IMR-90 (cell line): ENCODE measurements around the gene PRM3. TPM values are rescaled to one million over a fixed set of nuclear protein-coding genes. Genes with fewer than 3 reads are reported as not detected.

Source experiments
- ATAC-seq: fragments of 200-7000 bp; cut with Tn5 transposase; 2 replicates; pipeline ENCODE4 v1.9.1; 2020; ENCODE audit warnings: low read depth, mild to moderate bottlenecking, moderate library complexity
- BruUV-seq: library from RNA; stranded (reverse); fragments of 400-500 nt; replicated peaks from 2 replicates; lab custom pipeline; 2021; lab: Mats Ljungman, UMichigan
- CTCF ChIA-PET: fragments of 300-600 bp; formaldehyde crosslinking; extraction: SDS; loops from one replicate; lab custom pipeline; 2021; ENCODE audit warnings: antibody characterized with exemption; lab: Yijun Ruan, JAX
- POLR2A ChIA-PET: fragments of 300-600 bp; sonication (Branson Sonifier 250); formaldehyde crosslinking; loops from one replicate; lab custom pipeline; 2022; ENCODE audit warnings: antibody characterized with exemption; ENCODE audit not compliant: unreplicated experiment; lab: Charles Lee
- DNase-seq: peaks from one replicate; pipeline ENCODE4 v3.0.0; 2013
- H2AFZ ChIP-seq: replicated peaks from 2 replicates; pipeline ENCODE3; 2013; ENCODE audit warnings: low read length, mild to moderate bottlenecking; ENCODE audit not compliant: poor library complexity
- H2AK5ac ChIP-seq: 2 replicates; pipeline ENCODE4 v1.6.1; 2013; ENCODE audit warnings: low read depth, low read length, inconsistent platforms
- H2AK9ac ChIP-seq: replicated peaks from 2 replicates; pipeline ENCODE3; 2013; ENCODE audit warnings: mild to moderate bottlenecking, low read depth, low read length, moderate library complexity; ENCODE audit not compliant: poor library complexity
- H2BK120ac ChIP-seq: 2 replicates; pipeline ENCODE4 v1.6.1; 2013; ENCODE audit warnings: low read depth, low read length, inconsistent platforms
- H2BK15ac ChIP-seq: 3 replicates; pipeline ENCODE4 v1.6.1; 2013; ENCODE audit warnings: low read depth, low read length, inconsistent platforms
- H2BK20ac ChIP-seq: 2 replicates; pipeline ENCODE4 v1.6.1; 2013; ENCODE audit warnings: low read depth, mild to moderate bottlenecking, inconsistent platforms, low read length, moderate library complexity
- H2BK5ac ChIP-seq: 2 replicates; pipeline ENCODE4 v1.6.1; 2013; ENCODE audit warnings: mild to moderate bottlenecking, low read depth, low read length, inconsistent platforms; ENCODE audit not compliant: poor library complexity, severe bottlenecking
- H3K14ac ChIP-seq: replicated peaks from 2 replicates; pipeline ENCODE4 v1.6.1; 2013; ENCODE audit warnings: low read depth, low read length, inconsistent platforms
- H3K18ac ChIP-seq: 2 replicates; pipeline ENCODE4 v1.6.1; 2013; ENCODE audit warnings: low read depth, low read length, control low read depth
- H3K23ac ChIP-seq: 2 replicates; pipeline ENCODE4 v1.6.1; 2013; ENCODE audit warnings: low read depth, low read length, inconsistent platforms
- H3K27ac ChIP-seq: 2 replicates; pipeline ENCODE4 v1.5.1; 2013; ENCODE audit warnings: mild to moderate bottlenecking, control low read depth, low read length; ENCODE audit not compliant: insufficient read depth
- H3K27me3 ChIP-seq: 2 replicates; pipeline ENCODE4 v1.6.1; 2013; ENCODE audit warnings: low read length; ENCODE audit not compliant: control insufficient read depth, insufficient read depth
- H3K36me3 ChIP-seq: 2 replicates; pipeline ENCODE4 v1.6.1; 2013; ENCODE audit warnings: low read length, mixed read lengths; ENCODE audit not compliant: control insufficient read depth, insufficient read depth
- H3K4ac ChIP-seq: 2 replicates; pipeline ENCODE4 v1.6.1; 2013; ENCODE audit warnings: low read depth, low read length, inconsistent platforms
- H3K4me1 ChIP-seq: 2 replicates; pipeline ENCODE4 v1.6.1; 2013; ENCODE audit warnings: low read length, mixed read lengths; ENCODE audit not compliant: control insufficient read depth, insufficient read depth
- H3K4me2 ChIP-seq: 2 replicates; pipeline ENCODE4 v1.6.1; 2013; ENCODE audit warnings: low read depth, mild to moderate bottlenecking, control low read depth, low read length, moderate library complexity
- H3K4me3 ChIP-seq: 2 replicates; pipeline ENCODE4 v1.5.1; 2013; ENCODE audit warnings: low read depth, mild to moderate bottlenecking, control low read depth, low read length, moderate library complexity; ENCODE audit not compliant: insufficient read depth
- H3K56ac ChIP-seq: 2 replicates; pipeline ENCODE4 v1.6.1; 2013; ENCODE audit warnings: low read length, inconsistent platforms; ENCODE audit not compliant: insufficient read depth; ENCODE audit errors: extremely low read depth
- H3K79me1 ChIP-seq, 2 experiments: 2 replicates each; pipeline ENCODE4 v1.6.1; 2013; ENCODE audit warnings: low read length in 2 of 2, inconsistent platforms in 1 of 2, low read depth in 1 of 2
- H3K9ac ChIP-seq: 2 replicates; pipeline ENCODE4 v1.6.1; 2013; ENCODE audit warnings: low read depth, low read length, control low read depth
- H3K9me1 ChIP-seq: 2 replicates; pipeline ENCODE4 v1.6.1; 2013; ENCODE audit warnings: low read length, inconsistent platforms; ENCODE audit not compliant: insufficient read depth
- H3K9me3 ChIP-seq: 2 replicates; pipeline ENCODE4 v1.6.1; 2013; ENCODE audit warnings: low read length; ENCODE audit not compliant: control insufficient read depth, insufficient read depth
- H4K20me1 ChIP-seq: 2 replicates; pipeline ENCODE4 v1.6.1; 2013; ENCODE audit warnings: low read length, inconsistent platforms; ENCODE audit not compliant: insufficient read depth
- H4K5ac ChIP-seq: 2 replicates; pipeline ENCODE4 v1.6.1; 2013; ENCODE audit warnings: mild to moderate bottlenecking, low read depth, low read length, control low read depth
- H4K8ac ChIP-seq, 2 experiments: 2 replicates each; pipeline ENCODE4 v1.6.1; 2013; ENCODE audit warnings: low read depth in 2 of 2, low read length in 2 of 2, control low read depth in 1 of 2, inconsistent platforms in 1 of 2
- H4K91ac ChIP-seq: 2 replicates; pipeline ENCODE4 v1.6.1; 2013; ENCODE audit warnings: low read depth, low read length, inconsistent platforms; ENCODE audit not compliant: insufficient read depth
- BHLHE40 ChIP-seq: fragments of 150-350 bp; IDR thresholded peaks from 2 replicates; pipeline ENCODE4 v1.6.1; 2016; ENCODE audit warnings: mild to moderate bottlenecking, low read depth, low read length
- SMC3 ChIP-seq: fragments of 150-350 bp; IDR thresholded peaks from 2 replicates; pipeline ENCODE4 v1.6.1; 2016; ENCODE audit warnings: low read depth, mild to moderate bottlenecking, antibody characterized with exemption, low read length, moderate library complexity
- WGBS, 2 experiments: methylation state at CpG; one replicate each; pipeline versions ENCODE4 v1.1.5 to v1.1.7; 2013; ENCODE audit warnings: missing lambda C conversion rate in 2 of 2; ENCODE audit not compliant: insufficient read length in 1 of 2; ENCODE audit errors: extremely low coverage in 2 of 2; 5-methylcytosine and 5-hydroxymethylcytosine counted together
- dilution Hi-C: fragments of 300-500 bp; cut with HindIII; formaldehyde crosslinking; loops from one replicate; pipeline ENCODE4 v1.14.3; 2018; ENCODE audit warnings: low sequenced_read_pairs; ENCODE audit not compliant: unreplicated experiment
- in situ Hi-C: fragments of 300-500 bp; cut with MboI; formaldehyde crosslinking; loops from 3 replicates; pipeline ENCODE4 v1.14.3; 2019; ENCODE audit warnings: low sequenced_read_pairs, inconsistent platforms, mixed read lengths
- intact Hi-C: fragments of 100-400 bp; cut with micrococcal nuclease; formaldehyde crosslinking; loops from 2 replicates; pipeline ENCODE4 v1.10.0; 2022
- polyA plus RNA-seq, 3 experiments: library from polyadenylated mRNA; depleted of rRNA; stranded (reverse); fragments of >200 nt; gene quantifications; 2 replicates each; pipeline ENCODE4 v1.2.3, GENCODE V29; 2012; ENCODE audit warnings: low replicate concordance in 1 of 3
- total RNA-seq: library from RNA; depleted of rRNA; stranded (reverse); fragments of >200 nt; gene quantifications from 2 replicates; pipeline ENCODE4 v1.2.3, GENCODE V29; 2012

The PRM3 gene
- total and polyA plus RNA-seq, 2 of the 4 experiments (the other 2 are of a cell fraction) = not detected

DNA sequence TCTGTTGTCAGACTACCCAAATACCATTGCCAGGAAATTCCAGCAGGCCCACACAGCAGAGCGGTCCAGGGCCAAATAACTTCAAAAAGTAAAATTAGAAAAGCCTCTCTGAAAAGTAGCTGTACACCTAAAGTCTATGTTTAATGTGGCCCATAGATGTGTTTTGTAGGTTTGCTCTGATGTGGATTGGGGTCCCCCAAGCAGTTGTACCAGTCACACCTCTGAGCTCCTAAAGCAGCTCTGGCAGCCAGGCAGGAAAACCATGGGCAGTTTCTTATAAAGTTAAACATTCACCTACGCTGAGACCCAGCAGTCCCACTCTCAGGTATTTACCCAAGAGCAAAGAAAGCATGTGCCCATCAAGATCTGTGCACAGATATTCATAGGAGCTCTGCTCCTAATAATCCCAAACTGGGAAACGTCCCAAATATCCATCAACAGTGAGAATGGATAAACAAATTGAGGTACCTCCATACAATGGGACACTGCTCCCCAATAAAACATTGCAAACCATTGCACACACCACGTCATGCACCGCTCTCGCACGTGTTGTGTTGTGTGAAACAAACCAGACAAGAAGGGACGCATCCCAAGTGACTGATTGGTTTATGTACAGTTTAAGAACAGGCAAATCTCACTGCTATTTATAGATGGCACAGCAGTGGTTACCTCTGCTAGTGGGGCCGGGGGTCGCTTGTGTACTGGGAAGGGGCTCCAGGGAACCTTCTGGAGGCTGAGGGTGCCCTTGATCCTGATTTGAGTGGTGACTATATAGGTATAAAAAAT is 23.5 kb upstream of the PRM3 start:
- Histone ChIP-seq H3K4me2 (peak overlapping the region; percentile 63), H3K56ac (no peak overlapping the region), H3K4ac (peak overlapping the region; percentile 25; the same call in 1 of the 2 replicates), H2AK5ac (peak overlapping the region; percentile 74; the same call in 1 of the 2 replicates), H3K9me3 (no peaks in the 10 kb centered on the region), H3K23ac (0 out of 2 replicates have a peak overlapping the region, but pooled peaks have one; percentile 55), H4K8ac (no peak overlapping the region), H3K4me1 (peaks cover 10% of the 10 kb centered on the region), H2BK5ac (no peak overlapping the region), H4K5ac (no peak overlapping the region), H2AFZ (peak overlapping the region; percentile 52), H3K27ac (no peak overlapping the region), H3K9me1 (no peaks in the 10 kb centered on the region), H3K9ac (no peak overlapping the region), H2BK20ac (peak overlapping the region; percentile 67), H3K36me3 (no peaks in the 10 kb centered on the region), H2BK15ac (no peak overlapping the region), H2AK9ac (no peak overlapping the region), H4K20me1 (no peaks in the 10 kb centered on the region), H3K18ac (no peak overlapping the region; the same call in 1 of the 2 replicates), H2BK120ac (no peak overlapping the region; the same call in 1 of the 2 replicates), H3K27me3 (no peaks in the 10 kb centered on the region), H3K4me3 (no peak overlapping the region), H3K79me1 (no peaks in the 10 kb centered on the region), H4K91ac (no peak overlapping the region), H3K14ac (no peak overlapping the region)
- POLR2A ChIA-PET = no interaction called here
- intact Hi-C loops = loop anchor here (5.0 kb wide), 1 partner anchor 55 kb away; no protein-coding TSS in a partner anchor
- DNase-seq (no peak), ATAC-seq (peak; percentile 18)
- WGBS, 2 experiments = 50% methylated on average over 2 of the region's 10 CpGs; no CpG with 5 or more reads in 1 of the 2 experiments
- CTCF ChIA-PET = no interaction called here
- dilution Hi-C loops = no loop called here
- TF ChIP-seq BHLHE40 (peak; percentile 41; the same call in 1 of the 2 replicates), SMC3 (no peak)
- in situ Hi-C loops = no loop called here
- no TSS peak for BruUV-seq
